Adrenal gland (tissue), 12 donors: ENCODE results near the gene TBC1D32. TPM values are rescaled to one million over a fixed set of nuclear protein-coding genes. Genes with fewer than 3 reads are reported as not detected.
"Not testable (repeated sequence)": the region's sequence is repeated elsewhere in the genome, so short reads cannot be mapped to it uniquely, and the experiment has no call there.

Experiments
- DNase-seq, 7 donors: peaks; one replicate each; pipeline ENCODE4 v3.0.0-alpha.2; 2019 to 2020
- H3K27ac ChIP-seq, 5 donors: fragments of 200-600 bp; sonication (generic) in 4 of 5; 1 replicate in 3 of 5; 2 replicates in 2 of 5; pipeline versions ENCODE4 v1.5.1 to v1.8.0; 2016 to 2020; ENCODE audit warnings: mild to moderate bottlenecking in 1 of 5
- H3K27me3 ChIP-seq: fragments of 200-600 bp; 2 replicates; pipeline ENCODE4 v1.8.0; 2021
- H3K36me3 ChIP-seq, 2 donors: fragments of 200-600 bp; replicated peaks in 1 of 2; 1 replicate in 1 of 2; 2 replicates in 1 of 2; pipeline versions ENCODE4 v1.5.1 to v1.8.0; 2018 to 2022
- H3K4me1 ChIP-seq, 2 donors: fragments of 200-600 bp; replicated peaks in 1 of 2; 1 replicate in 1 of 2; 2 replicates in 1 of 2; pipeline versions ENCODE4 v1.5.1 to v1.8.0; 2018 to 2021
- H3K4me3 ChIP-seq, 4 donors: fragments of 200-600 bp; sonication (generic) in 3 of 4; one replicate each; pipeline ENCODE4 v1.5.1; 2016 to 2018
- H3K9me3 ChIP-seq, 3 donors: fragments of 200-600 bp; sonication (generic) in 1 of 3; replicated peaks in 1 of 3; 1 replicate in 2 of 3; 2 replicates in 1 of 3; pipeline versions ENCODE4 v1.5.1 to v1.8.0; 2016 to 2021
- POLR2A ChIP-seq, 2 donors: fragments of 450-650 bp; IDR thresholded peaks; one replicate each; pipeline ENCODE4 v1.6.1; 2017; ENCODE audit warnings: antibody characterized with exemption in 2 of 2, mild to moderate bottlenecking in 2 of 2, moderate library complexity in 1 of 2
- WGBS, 4 donors: extraction: QIAGEN DNeasy Blood & Tissue Kit in 2 of 4; methylation state at CpG; one replicate each; pipeline versions ENCODE4 v1.1.5 to v1.1.7; 2013 to 2017; 5-methylcytosine and 5-hydroxymethylcytosine counted together
- intact Hi-C, 2 donors: fragments of 100-400 bp; cut with DNase I; formaldehyde crosslinking; loops; one replicate each; pipeline versions ENCODE4 v1.14.1 to v1.15.0; 2022 to 2023
- polyA plus RNA-seq, 3 donors: library from polyadenylated mRNA; stranded (reverse); fragments of 200-250 nt in 2 of 3; fragments of 350-450 nt in 1 of 3; fragmentation: Illumina TruSeq in 1 of 3; extraction: RNeasy Lipid Tissue Mini Kit (QIAGEN cat#74804) in 1 of 3; gene quantifications; one replicate each; pipeline ENCODE4 v1.2.3, GENCODE V29; 2013 to 2014
- total RNA-seq, 9 donors: library from RNA; depleted of rRNA in 4 of 9; stranded (reverse); fragments of >200 nt in 4 of 9; fragments of 120-200 nt in 1 of 9; fragmentation: NEBNext Ultra II Directional in 1 of 9; extraction: Animal tissue kit (Norgen Biotek cat#: 25700) in 1 of 9; gene quantifications; one replicate each; pipeline versions ENCODE4 v1.1.0 to v1.2.4, GENCODE V29; 2013 to 2023
- TF ChIP-seq, protein P1 (sequence below), 6 experiments: fragments of 450-650 bp in 4 of 6; fragments of 200-600 bp in 2 of 6; sonication (generic) in 1 of 6; IDR thresholded peaks; 1 replicate in 5 of 6; 2 replicates in 1 of 6; pipeline versions ENCODE4 v1.5.1 to v1.8.0; 2016 to 2021; ENCODE audit warnings: antibody characterized with exemption in 6 of 6, mild to moderate bottlenecking in 2 of 6, moderate library complexity in 1 of 6
- donor health status: healthy with polysubstance abuse.
- donor health status: Bipolar disorder and iron deficiency.
- donor health status: DM: yes; HTN: yes; CAD: no.
- donor health status: DM: no; HTN: no; CAD: no.
- donor health status: DM: no; HTN: no; CAD: no.
- donor health status: DM: yes; HTN: yes; CAD: no.

Gene TBC1D32
- total and polyA plus RNA-seq, 12 donors: 1.9 to 41.5 (median 9.0) TPM

DNA sequence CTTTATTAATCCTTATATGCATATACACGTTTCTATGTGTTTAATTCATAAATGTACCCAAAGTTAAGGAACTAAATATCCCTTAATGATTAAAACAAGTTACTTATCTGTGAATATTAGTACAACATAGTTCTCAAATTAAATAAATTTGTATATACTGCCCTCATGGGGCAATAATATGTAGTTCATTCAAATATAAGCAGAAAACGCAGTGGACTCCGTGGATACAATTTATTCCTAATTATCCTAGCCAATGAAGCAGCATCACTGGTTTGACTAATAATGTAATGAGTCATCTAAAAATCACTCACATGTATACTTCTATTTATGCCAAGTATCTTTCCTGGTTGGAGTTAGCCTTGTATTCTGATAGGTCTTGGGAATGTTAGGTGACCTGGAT, 111.6 kb downstream of the TBC1D32 start:
- Histone ChIP-seq H3K36me3 (no peaks in the 10 kb centered on the region), H3K4me3 (no peak overlapping the region), H3K4me1 (no peaks in the 10 kb centered on the region), H3K27ac (no peak overlapping the region), H3K27me3 (no peaks in the 10 kb centered on the region), H3K9me3 (no peaks in the 10 kb centered on the region)
- WGBS, 4 donors: 28 to 40% (median 38%) methylated on average over 3 of the region's 3 CpGs
- TF ChIP-seq POLR2A (IDR thresholded peaks at IDR 0.05): no peak
- TF ChIP-seq, protein P1, sequence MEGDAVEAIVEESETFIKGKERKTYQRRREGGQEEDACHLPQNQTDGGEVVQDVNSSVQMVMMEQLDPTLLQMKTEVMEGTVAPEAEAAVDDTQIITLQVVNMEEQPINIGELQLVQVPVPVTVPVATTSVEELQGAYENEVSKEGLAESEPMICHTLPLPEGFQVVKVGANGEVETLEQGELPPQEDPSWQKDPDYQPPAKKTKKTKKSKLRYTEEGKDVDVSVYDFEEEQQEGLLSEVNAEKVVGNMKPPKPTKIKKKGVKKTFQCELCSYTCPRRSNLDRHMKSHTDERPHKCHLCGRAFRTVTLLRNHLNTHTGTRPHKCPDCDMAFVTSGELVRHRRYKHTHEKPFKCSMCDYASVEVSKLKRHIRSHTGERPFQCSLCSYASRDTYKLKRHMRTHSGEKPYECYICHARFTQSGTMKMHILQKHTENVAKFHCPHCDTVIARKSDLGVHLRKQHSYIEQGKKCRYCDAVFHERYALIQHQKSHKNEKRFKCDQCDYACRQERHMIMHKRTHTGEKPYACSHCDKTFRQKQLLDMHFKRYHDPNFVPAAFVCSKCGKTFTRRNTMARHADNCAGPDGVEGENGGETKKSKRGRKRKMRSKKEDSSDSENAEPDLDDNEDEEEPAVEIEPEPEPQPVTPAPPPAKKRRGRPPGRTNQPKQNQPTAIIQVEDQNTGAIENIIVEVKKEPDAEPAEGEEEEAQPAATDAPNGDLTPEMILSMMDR (IDR thresholded peaks at IDR 0.05): peak in 3 of 6 experiments; percentile 13 to 32 (median 26)
- DNase-seq: no peak
- intact Hi-C loops: no loop called here

DNA sequence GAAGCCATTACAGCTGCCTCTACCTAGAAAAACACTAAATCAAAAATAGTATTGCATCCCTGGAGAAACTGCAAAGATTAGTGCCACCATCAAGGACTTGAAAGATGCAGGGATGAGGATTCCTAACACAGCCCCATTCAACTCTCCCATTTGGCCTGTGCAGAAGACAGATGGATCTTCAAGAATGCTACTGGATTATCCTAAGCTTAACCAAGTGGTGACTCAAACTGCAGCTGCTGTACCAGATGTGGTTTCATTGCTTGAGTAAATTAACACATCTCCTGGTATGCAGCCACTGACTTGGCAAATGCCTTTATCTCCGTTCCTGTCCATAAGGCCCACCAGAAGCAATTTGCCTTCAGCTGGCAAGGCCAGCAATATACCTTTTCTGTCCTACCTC, 117.4 kb downstream of the TBC1D32 start:
- no peak for DNase-seq
- Histone ChIP-seq H3K36me3 (no peaks in the 10 kb centered on the region), H3K9me3 (no peaks in the 10 kb centered on the region), H3K4me3 (no peak overlapping the region), H3K27ac (no peak overlapping the region), H3K27me3 (no peaks in the 10 kb centered on the region), H3K4me1 (no peaks in the 10 kb centered on the region)
- no peak for TF ChIP-seq POLR2A (IDR thresholded peaks at IDR 0.05)
- TF ChIP-seq, protein P1 (IDR thresholded peaks at IDR 0.05): no peak
- WGBS, 4 donors: 91 to 100% (median 96%) methylated on average over 1 of the region's 1 CpG
- intact Hi-C loops: no loop called here

DNA sequence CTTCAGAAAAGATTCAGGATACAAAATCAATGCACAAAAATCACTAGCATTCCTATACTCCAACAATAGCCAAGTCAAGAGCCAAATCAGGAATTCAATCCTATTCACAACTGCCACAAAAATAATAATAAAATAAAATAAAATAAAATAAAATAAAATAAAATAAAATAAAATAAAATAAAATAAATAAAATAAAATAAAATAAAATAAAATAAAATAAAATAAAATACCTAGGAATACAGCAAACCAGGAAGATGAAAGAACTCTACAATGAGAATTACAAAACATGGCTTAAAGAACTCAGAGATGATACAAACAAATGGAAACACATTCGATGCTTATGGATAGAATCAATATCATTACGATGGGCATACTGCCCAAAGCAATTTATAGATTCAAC, 120.9 kb downstream of the TBC1D32 start:
- H3K4me1 ChIP-seq, DNase-seq, intact Hi-C loops, H3K9me3 ChIP-seq, H3K4me3 ChIP-seq, H3K36me3 ChIP-seq, H3K27me3 ChIP-seq, H3K27ac ChIP-seq: not testable (repeated sequence)
- WGBS, 4 donors: 97 to 100% (median 99%) methylated on average over 2 of the region's 2 CpGs

DNA sequence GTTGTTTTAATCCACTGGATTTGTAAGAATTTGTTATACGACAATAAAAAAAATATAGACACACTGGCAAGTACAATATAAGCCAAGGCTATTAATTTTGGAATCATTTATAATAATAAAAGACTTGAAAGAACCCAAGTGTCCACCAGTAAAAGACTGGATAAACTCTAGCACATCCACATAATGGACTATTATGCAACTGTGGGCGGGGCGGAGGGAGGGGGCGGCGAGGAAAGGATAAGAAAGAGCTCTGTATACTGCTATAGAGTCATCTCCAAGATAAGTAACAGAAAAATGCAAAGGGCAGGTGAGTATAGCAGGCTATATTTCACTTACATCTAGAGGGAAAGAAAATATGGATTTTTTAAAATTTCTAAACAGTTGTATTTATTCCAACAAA, 123.3 kb downstream of the TBC1D32 start:
- DNase-seq: no peak
- no peaks in the 10 kb centered on the region for H3K27me3 ChIP-seq
- no peaks in the 10 kb centered on the region for H3K4me1 ChIP-seq
- WGBS, 4 donors: 92 to 97% (median 94%) methylated on average over 5 of the region's 5 CpGs
- H3K27ac ChIP-seq: no peak overlapping the region
- no peak overlapping the region for H3K4me3 ChIP-seq
- intact Hi-C loops: no loop called here
- no peaks in the 10 kb centered on the region for H3K36me3 ChIP-seq
- no peaks in the 10 kb centered on the region for H3K9me3 ChIP-seq
- TF ChIP-seq POLR2A (IDR thresholded peaks at IDR 0.05): no peak
- TF ChIP-seq, protein P1 (IDR thresholded peaks at IDR 0.05): no peak

DNA sequence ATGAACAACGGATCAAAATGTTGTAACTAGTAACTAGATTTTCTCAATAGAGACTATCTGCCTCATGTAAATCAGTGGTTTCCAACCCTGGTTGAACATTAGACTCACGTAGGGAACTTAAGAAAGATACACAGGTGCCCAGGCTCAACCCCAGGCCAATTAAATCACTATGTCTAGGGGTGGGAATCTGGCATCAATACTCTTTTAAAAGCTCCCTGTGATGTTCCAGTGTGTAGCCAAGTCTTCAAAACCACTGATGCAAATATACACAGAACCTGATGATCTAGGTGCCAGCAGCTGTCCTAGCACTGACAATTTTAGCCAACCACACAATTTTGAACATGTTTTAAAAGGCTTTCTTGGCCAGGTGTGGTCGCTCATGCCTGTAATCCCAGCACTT, 128.7 kb downstream of the TBC1D32 start:
- Histone ChIP-seq H3K9me3 (no peaks in the 10 kb centered on the region), H3K4me1 (no peaks in the 10 kb centered on the region), H3K27me3 (no peaks in the 10 kb centered on the region), H3K4me3 (no peak overlapping the region), H3K36me3 (no peaks in the 10 kb centered on the region), H3K27ac (no peak overlapping the region)
- intact Hi-C loops: no loop called here
- no peak for DNase-seq
- WGBS, 4 donors: 92 to 98% (median 96%) methylated on average over 3 of the region's 3 CpGs
- no peak for TF ChIP-seq POLR2A (IDR thresholded peaks at IDR 0.05)
- TF ChIP-seq, protein P1 (IDR thresholded peaks at IDR 0.05): no peak
